Measurements from ENCODE around the gene ARL5B.

ARL5B gene

DNA sequence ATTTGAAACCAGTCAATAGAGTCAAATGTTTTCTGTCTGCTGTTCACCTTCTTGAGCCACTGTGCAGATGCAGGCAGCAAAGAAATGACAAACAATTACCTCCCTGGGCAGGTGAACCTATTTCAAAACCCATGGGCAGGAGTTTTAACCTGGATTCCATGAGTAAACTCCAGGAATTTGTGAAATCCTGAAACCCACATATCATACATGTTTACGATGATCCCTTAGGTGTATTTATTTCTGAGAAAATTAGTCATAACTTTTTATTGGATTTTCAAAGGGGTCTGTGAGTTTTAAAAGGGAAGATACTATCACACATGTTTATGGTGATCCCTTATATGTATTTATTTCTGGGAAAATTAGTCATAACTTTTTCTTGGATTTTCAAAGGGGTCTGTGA, 59.8 kb downstream of the ARL5B start:
- DNase-seq = no peak

DNA sequence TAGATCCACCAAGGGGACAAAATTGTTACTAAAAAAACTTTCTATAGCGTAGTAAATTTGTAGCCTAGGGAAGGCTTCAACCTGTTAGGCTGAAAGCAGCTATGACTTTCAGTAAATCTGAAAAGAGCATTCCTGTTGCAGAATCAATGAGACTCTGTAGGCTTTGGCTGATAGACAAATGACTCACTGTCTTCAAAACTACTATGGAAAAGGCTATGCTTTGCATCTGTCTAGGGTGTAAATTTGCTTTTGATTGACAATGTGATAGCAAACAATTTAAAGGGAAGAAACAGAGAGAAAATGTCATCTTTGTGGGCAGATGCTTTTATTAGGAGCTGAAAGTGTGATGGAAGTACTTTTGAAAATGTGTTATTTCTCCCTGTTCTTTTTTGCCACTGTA, 60.6 kb downstream of the ARL5B start:
- DNase-seq = no peak

DNA sequence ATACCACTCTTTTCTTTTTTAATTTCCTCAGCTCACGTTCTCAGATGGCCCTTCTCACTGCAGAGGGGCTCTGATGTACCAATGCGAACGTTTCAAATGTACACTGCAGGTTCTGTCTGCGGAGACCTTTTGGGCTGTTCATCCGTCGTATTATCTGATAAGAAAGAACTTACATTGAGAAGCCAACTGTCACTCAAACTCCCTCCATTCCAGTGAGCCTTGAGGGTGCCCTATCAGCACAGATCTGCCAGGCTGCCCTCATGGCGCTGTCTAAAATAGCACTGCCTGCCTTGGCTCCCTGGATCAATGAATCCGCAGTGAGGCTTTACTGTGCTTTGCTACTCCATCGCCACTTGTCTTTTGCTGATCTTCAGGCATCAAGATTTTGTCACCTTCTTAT, 61.8 kb downstream of the ARL5B start:
- no peak for DNase-seq

DNA sequence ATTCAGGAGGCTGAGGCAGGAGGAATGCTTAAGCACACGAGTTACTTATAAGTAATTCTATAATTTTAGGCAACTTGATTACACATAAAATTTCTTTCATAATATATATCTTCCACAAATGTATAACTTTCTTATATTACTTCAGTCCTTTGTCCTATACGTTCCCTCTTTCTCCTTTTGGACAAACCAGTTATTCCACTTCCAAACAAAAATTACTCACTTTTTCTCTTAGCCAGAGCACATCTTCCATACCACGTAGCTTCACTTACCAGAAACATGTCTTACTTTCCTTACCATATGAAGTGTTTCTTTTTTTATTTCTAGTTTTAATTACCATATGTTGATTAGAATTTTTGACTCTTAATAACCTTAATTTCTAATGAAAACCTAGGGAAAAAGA, 64.6 kb downstream of the ARL5B start:
- no peak for DNase-seq

Measured in activated gamma-delta T cell treated with Interleukin-2 at 50 U/mL for 16 hours (primary cell).